AG09319 (cell line): ENCODE measurements around the gene MEI4.
"Not testable (repeated sequence)": the region's sequence is repeated elsewhere in the genome, so short reads cannot be mapped to it uniquely, and the experiment has no call there.

Experiments used
- DNase-seq: peaks from one replicate; pipeline ENCODE4 v3.0.0-alpha.2; 2010; ENCODE audit warnings: low read depth; ENCODE audit errors: extremely low read depth
- TF ChIP-seq, protein P1 (sequence below): IDR thresholded peaks from 2 replicates; pipeline ENCODE4 v1.5.1; 2011; ENCODE audit warnings: low read depth, mild to moderate bottlenecking, inconsistent platforms, low read length, moderate library complexity

MEI4 gene

DNA sequence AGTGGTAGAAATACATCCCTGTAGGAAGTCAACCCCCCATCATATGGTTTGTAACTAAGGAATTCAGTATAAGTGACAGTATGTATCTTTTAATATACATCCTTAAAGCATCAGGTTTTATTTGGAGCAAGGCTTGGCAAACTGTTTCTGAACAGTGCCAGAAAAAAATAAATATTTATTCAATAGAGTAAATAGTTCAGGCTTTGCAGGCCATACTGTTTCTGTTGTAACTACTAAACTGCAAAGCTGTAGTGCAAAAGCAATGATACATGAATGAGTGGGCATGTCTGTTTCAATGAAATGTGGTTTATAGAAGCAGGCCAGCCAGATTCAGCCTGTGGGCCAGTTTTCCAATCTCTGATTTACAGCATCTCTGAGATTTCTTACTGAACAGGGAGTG lies 977 bp downstream of the MEI4 start:
- no peak for DNase-seq
- TF ChIP-seq, protein P1, sequence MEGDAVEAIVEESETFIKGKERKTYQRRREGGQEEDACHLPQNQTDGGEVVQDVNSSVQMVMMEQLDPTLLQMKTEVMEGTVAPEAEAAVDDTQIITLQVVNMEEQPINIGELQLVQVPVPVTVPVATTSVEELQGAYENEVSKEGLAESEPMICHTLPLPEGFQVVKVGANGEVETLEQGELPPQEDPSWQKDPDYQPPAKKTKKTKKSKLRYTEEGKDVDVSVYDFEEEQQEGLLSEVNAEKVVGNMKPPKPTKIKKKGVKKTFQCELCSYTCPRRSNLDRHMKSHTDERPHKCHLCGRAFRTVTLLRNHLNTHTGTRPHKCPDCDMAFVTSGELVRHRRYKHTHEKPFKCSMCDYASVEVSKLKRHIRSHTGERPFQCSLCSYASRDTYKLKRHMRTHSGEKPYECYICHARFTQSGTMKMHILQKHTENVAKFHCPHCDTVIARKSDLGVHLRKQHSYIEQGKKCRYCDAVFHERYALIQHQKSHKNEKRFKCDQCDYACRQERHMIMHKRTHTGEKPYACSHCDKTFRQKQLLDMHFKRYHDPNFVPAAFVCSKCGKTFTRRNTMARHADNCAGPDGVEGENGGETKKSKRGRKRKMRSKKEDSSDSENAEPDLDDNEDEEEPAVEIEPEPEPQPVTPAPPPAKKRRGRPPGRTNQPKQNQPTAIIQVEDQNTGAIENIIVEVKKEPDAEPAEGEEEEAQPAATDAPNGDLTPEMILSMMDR, result no peak

DNA sequence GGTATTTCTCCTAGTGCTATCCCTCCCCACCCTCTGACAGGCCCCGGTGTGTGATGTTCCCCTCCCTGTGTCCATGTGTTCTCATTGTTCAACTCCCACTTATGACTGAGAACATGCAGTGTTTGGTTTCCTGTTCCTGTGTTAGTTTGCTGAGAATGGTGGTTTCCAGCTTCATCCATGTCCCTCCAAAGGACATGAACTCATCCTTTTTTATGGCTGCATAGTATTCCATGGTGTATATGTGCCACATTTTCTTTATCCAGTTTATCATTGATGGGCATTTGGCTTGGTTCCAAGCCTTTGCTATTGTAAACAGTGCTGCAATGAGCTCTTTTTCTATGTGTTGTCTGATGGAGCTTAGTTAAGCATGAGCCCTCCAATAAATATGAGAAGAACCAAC lies 2.2 kb downstream of the MEI4 start:
- DNase-seq, result not testable (repeated sequence)

- no peak for DNase-seq
- TF ChIP-seq, protein P1, result no peak
Observed at GRCh38 chr6:77656999-77657764, 4.3 kb downstream of the MEI4 start.

DNA sequence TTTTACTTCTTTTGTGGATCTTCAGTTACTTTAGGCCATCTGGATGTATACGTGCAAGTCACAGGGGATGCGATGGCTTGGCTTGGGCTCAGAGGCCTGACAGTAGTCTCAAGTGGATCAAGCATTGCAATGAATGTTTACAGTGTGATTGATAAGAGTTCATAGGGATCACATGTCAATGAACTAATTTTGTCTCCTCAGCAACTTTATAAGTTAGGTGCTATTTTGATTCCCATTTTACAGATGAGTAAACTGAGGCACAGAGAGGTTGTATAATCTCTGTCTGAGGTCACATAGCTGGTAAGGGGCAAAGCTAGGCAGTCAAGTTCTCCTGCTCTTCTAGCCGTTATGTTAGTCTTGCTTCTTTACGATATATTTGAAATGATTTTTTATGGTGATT lies 13.5 kb downstream of the MEI4 start:
- TF ChIP-seq, protein P1, result no peak

GRCh38 chr6:77666846-77667245 lies 14.0 kb downstream of the MEI4 start:
- TF ChIP-seq, protein P1, result no peak
- no peak for DNase-seq

More for the DNA sequence above, 13.5 kb downstream of the MEI4 start:
- DNase-seq, result no peak

- TF ChIP-seq, protein P1, result no peak
- DNase-seq, result no peak
Observed at GRCh38 chr6:77669913-77670312, 17.1 kb downstream of the MEI4 start.

DNA sequence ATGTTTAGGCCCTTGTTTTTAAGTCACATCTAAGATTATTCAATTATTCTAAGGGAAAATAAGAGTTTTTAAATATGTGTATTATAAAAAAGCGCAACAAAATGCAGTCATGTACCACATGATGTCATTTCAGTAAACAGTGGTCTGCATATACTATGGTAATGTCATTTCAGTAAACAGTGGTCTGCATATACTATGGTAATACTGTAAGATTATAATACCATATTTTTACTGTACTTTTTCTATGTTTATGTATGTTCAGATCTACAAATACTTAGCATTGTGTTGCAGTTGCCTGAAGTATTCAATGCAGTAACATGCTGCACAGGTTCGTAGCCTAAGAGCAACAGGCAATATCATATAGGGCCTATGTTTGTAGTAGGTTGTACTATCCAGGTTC lies 21.4 kb downstream of the MEI4 start:
- TF ChIP-seq, protein P1, result no peak
- DNase-seq, result no peak

GRCh38 chr6:77678048-77678447 lies 25.2 kb downstream of the MEI4 start:
- no peak for DNase-seq
- TF ChIP-seq, protein P1, result no peak
